Transverse colon (tissue), 4 donors: ENCODE results near the gene SLBP. TPM values are rescaled to one million over a fixed set of nuclear protein-coding genes. Genes with fewer than 3 reads are reported as not detected.

Source experiments
- DNase-seq: peaks from one replicate; pipeline ENCODE4 v3.0.0-alpha.2; 2019
- H3K27ac ChIP-seq, 4 donors: fragments of 200-600 bp; sonication (generic); 2 replicates each; pipeline ENCODE4 v1.5.1; 2016 to 2018; ENCODE audit warnings: inconsistent platforms in 4 of 4
- H3K27me3 ChIP-seq: fragments of 200-600 bp; sonication (generic); 2 replicates; pipeline ENCODE4 v1.5.1; 2017; ENCODE audit warnings: inconsistent platforms
- H3K36me3 ChIP-seq, 4 donors: fragments of 200-600 bp; sonication (generic); 2 replicates each; pipeline ENCODE4 v1.5.1; 2017 to 2019; ENCODE audit warnings: inconsistent platforms in 4 of 4
- H3K4me1 ChIP-seq, 4 donors: fragments of 200-600 bp; sonication (generic); 2 replicates each; pipeline ENCODE4 v1.5.1; 2017 to 2020; ENCODE audit warnings: inconsistent platforms in 4 of 4
- H3K4me3 ChIP-seq, 4 donors: fragments of 200-600 bp; sonication (generic); 1 replicate in 1 of 4; 2 replicates in 3 of 4; pipeline versions ENCODE4 v1.5.1 to v1.6.1; 2017 to 2019; ENCODE audit warnings: inconsistent platforms in 4 of 4
- H3K9me3 ChIP-seq, 2 donors: fragments of 200-600 bp; sonication (generic); 2 replicates each; pipeline ENCODE4 v1.5.1; 2017 to 2019; ENCODE audit warnings: inconsistent platforms in 2 of 2
- EP300 ChIP-seq: sonication (generic); formaldehyde crosslinking; IDR thresholded peaks from one replicate; pipeline ENCODE4 v1.6.1; 2017; ENCODE audit warnings: antibody characterized with exemption, low read depth
- POLR2A ChIP-seq: fragments of 450-650 bp; IDR thresholded peaks from one replicate; pipeline ENCODE4 v1.6.1; 2016; ENCODE audit warnings: antibody characterized with exemption, mild to moderate bottlenecking, moderate library complexity
- POLR2AphosphoS5 ChIP-seq, 3 donors: sonication (generic); formaldehyde crosslinking; IDR thresholded peaks; one replicate each; pipeline ENCODE4 v1.6.1; 2016; ENCODE audit warnings: antibody characterized with exemption in 3 of 3
- WGBS, 2 donors: methylation state at CpG; one replicate each; pipeline ENCODE4 v1.1.5; 2018; ENCODE audit warnings: low coverage in 1 of 2; 5-methylcytosine and 5-hydroxymethylcytosine counted together
- in situ Hi-C, 4 donors: fragments of 200-750 bp; cut with MboI; loops; one replicate each; pipeline versions ENCODE4 v1.15.0 to v1.15.1; 2017; ENCODE audit warnings: low sequenced_read_pairs in 3 of 4, low pct_ligation_motif_present in 1 of 4, low pct_unique_long_range_greater_than_20kb in 1 of 4
- intact Hi-C: fragments of 100-400 bp; cut with DNase I; formaldehyde crosslinking; loops from one replicate; pipeline ENCODE4 v1.15.1; 2023; ENCODE audit warnings: low total_unique reads
- total RNA-seq, 4 donors: library from RNA; depleted of rRNA; stranded (reverse); fragments of >200 nt; gene quantifications; one replicate each; pipeline ENCODE4 v1.1.0, GENCODE V29; 2016
- TF ChIP-seq, protein P1 (sequence below), 5 experiments: fragments of 200-600 bp in 3 of 5; fragments of 450-650 bp in 2 of 5; sonication (generic) in 3 of 5; IDR thresholded peaks; 1 replicate in 2 of 5; 2 replicates in 3 of 5; pipeline ENCODE4 v1.5.1; 2016 to 2017; ENCODE audit warnings: antibody characterized with exemption in 5 of 5, inconsistent platforms in 3 of 5, mild to moderate bottlenecking in 2 of 5, moderate library complexity in 1 of 5

SLBP gene
- total RNA-seq, 4 donors from 2014 or later: 7.6 to 47.5 (median 31.6) TPM

DNA sequence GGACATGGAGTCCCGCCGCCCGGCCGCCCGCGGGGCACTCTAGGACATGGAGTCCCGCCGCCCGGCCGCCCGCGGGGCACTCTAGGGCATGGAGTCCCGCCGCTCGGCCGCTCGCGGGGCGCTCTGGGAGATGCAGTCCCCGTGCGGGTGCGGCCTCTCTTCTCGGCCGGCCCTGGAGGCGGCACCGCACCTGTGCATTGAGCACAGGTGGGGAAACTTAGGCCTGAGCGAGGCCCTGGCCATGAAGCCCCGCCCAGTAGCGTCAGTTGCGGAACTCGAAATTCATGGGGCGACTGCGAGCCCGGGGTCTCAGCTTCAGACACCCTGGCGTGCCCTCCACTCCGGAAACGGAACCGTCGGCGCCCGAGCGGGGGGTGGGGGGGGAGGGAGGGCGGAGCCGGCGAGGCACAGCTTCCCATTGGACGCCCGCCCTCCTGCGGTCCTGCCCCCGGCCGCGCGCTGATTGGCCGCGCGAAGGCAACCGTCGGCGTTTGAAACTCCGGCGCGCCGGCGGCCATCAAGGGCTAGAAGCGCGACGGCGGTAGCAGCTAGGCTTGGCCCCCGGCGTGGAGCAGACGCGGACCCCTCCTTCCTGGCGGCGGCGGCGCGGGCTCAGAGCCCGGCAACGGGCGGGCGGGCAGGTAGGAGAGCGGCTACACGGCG lies 9.0 kb upstream of the SLBP start, which contains the start of the genes TACC3 and TMEM129:
TSS of gene TACC3 (plus strand) at position 519 of the 663 bp plus-strand sequence. CDS start 1,901 bp downstream, outside the sequence.
TSS of gene TMEM129 (minus strand) at position 321 of the 663 bp plus-strand sequence. CDS start 486 bp downstream, outside the sequence.
- peak; percentile 97 for DNase-seq
- Histone ChIP-seq H3K9me3 (no peaks in the 10 kb centered on the region), H3K4me1 (peaks cover 12 to 40% (median 32%) of the 10 kb centered on the region in 4 donors), H3K27ac (peak within 1 kb of the TSS; percentile 94 to 99 (median 98)), H3K27me3 (no peaks in the 10 kb centered on the region), H3K36me3 (peaks cover 0 to 9% (median 0%) of the 10 kb centered on the region in 4 donors), H3K4me3 (peak within 1 kb of the TSS; percentile 34 to 82 (median 80))
- WGBS, 2 donors: 0% methylated on average over 28 of the region's 83 CpGs; no CpG with 5 or more reads in 1 of the 2 donors
- in situ Hi-C loops: no loop called here
- TF ChIP-seq POLR2AphosphoS5 (IDR thresholded peaks at IDR 0.05) (peak; percentile 62 to 86 (median 81)), EP300 (no peak), POLR2A (peak; percentile 28)
- TF ChIP-seq, protein P1, sequence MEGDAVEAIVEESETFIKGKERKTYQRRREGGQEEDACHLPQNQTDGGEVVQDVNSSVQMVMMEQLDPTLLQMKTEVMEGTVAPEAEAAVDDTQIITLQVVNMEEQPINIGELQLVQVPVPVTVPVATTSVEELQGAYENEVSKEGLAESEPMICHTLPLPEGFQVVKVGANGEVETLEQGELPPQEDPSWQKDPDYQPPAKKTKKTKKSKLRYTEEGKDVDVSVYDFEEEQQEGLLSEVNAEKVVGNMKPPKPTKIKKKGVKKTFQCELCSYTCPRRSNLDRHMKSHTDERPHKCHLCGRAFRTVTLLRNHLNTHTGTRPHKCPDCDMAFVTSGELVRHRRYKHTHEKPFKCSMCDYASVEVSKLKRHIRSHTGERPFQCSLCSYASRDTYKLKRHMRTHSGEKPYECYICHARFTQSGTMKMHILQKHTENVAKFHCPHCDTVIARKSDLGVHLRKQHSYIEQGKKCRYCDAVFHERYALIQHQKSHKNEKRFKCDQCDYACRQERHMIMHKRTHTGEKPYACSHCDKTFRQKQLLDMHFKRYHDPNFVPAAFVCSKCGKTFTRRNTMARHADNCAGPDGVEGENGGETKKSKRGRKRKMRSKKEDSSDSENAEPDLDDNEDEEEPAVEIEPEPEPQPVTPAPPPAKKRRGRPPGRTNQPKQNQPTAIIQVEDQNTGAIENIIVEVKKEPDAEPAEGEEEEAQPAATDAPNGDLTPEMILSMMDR (IDR thresholded peaks at IDR 0.05): no peak
- intact Hi-C loops: no loop called here

DNA sequence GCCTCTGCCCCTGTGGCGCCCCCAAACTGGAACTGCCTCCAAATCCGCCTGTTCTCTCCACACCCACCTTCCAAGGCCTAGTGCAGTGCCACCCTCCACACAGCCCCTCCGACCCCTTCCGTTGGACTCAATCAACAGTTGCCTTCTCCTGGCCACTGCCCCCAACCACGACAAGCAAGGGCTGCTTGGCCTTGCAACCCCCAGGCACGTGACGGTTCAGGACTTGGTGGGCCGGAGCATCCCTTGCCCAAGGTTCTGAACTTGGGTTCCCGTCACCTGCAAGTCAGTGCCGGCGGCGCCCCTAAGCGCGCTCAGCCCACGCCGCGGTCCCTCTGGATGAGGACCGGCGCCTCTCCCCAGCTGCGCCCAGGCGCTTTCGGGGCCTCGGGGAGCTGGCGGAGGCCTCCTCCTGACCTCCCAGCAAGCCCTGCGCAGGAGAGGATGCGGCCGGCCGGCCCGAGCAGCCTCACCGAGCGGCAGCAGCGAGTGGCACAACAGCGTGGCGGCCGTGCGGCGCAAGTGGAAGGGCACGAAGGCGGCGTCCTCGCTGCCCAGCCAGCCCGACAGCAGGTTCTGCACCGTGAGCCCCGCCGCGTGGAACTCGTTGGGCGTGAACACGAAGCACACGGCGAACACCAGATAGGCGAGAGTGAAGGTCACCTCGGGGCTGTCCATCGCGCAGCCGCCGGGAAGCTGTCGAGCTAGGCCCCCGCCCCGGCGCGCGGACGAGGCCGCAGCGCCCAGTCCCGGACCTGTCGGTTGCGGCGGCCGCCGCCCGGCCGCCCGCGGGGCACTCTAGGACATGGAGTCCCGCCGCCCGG lies 8.3 kb upstream of the SLBP start:
- H3K27me3 ChIP-seq: no peaks in the 10 kb centered on the region
- H3K9me3 ChIP-seq: no peaks in the 10 kb centered on the region
- in situ Hi-C loops (no loop called here), intact Hi-C loops (no loop called here)
- H3K36me3 ChIP-seq: peaks cover 0 to 9% (median 0%) of the 10 kb centered on the region in 4 donors
- peak; percentile 65 for DNase-seq
- H3K4me1 ChIP-seq: peaks cover 12 to 40% (median 32%) of the 10 kb centered on the region in 4 donors
- 1% methylated on average over 55 of the region's 79 CpGs; no CpG with 5 or more reads in 1 of the 2 donors for WGBS, 2 donors
- H3K27ac ChIP-seq: peak overlapping the region; percentile 94 to 99 (median 98)
- peak; percentile 48 to 61 (median 50) for TF ChIP-seq POLR2AphosphoS5 (IDR thresholded peaks at IDR 0.05)
- TF ChIP-seq EP300: no peak
- peak; percentile 56 for TF ChIP-seq POLR2A
- TF ChIP-seq, protein P1 (IDR thresholded peaks at IDR 0.05): peak in 1 of 5 experiments; percentile 9
- H3K4me3 ChIP-seq: peak overlapping the region; percentile 34 to 82 (median 80)

DNA sequence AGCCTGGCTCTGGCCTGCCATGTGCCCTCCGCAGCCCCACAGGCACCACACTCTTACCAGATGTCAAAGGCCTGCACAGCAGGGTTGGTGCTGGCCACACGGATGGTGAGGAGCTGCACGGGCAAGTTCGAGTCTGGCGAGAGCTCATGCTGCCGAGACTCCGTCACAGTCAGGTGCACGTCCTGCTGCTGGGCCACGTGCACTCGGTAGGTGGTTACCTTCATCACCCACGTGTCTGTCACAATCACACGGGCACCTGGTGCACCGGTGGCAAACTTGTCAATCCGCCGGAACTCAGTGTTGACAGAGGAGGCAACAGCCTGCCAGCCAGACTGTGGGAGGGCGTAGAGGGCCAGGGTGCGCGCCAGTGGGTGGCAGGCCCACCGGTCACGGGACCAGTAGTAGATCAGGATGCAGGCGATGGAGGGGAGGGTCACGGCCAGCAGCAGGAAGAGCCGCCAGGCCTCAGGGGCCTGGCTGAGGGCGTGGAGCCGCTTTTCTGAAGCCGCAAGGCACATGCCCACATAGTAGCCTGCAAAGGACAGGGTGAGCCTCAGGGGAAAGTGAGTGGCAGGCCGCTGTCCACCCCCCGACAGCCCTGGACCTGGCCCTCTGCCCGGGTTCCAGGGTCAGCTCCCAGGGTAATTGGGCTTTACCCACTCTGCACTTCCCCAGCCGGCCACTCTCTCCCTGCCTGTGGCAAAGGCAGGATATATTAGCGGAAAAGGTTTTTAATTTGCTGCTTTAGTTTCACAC lies 6.2 kb upstream of the SLBP start:
- DNase-seq: no peak
- intact Hi-C loops: no loop called here
- in situ Hi-C loops: no loop called here
- peaks cover 22 to 61% (median 45%) of the 10 kb centered on the region in 4 donors for H3K4me1 ChIP-seq
- TF ChIP-seq EP300 (no peak), POLR2AphosphoS5 (IDR thresholded peaks at IDR 0.05) (no peak), POLR2A (no peak)
- TF ChIP-seq, protein P1 (IDR thresholded peaks at IDR 0.05): no peak
- no peak overlapping the region for H3K27ac ChIP-seq
- no peaks in the 10 kb centered on the region for H3K9me3 ChIP-seq
- H3K27me3 ChIP-seq: no peaks in the 10 kb centered on the region
- WGBS, 2 donors: 81 to 84% methylated on average over 6 to 23 of the region's 31 CpGs
- peaks cover 0 to 9% (median 0%) of the 10 kb centered on the region in 4 donors for H3K36me3 ChIP-seq
- no peak overlapping the region for H3K4me3 ChIP-seq
